Dendritic cell treated with granulocyte-macrophage colony-stimulating factor and Interleukin-4, amounts not matched to agents 40 ng/mL and 50 ng/mL, for 4 days (primary cell): ENCODE data around the gene KIRREL3.

Experiments
- H3K27ac Mint-ChIP-seq: one replicate; pipeline ENCODE4 v1.8.0; 2022; ENCODE audit warnings: mild to moderate bottlenecking, mixed read lengths
- H3K27me3 Mint-ChIP-seq: one replicate; pipeline ENCODE4 v1.8.0; 2022; ENCODE audit warnings: mild to moderate bottlenecking, mixed read lengths
- H3K36me3 Mint-ChIP-seq: one replicate; pipeline ENCODE4 v1.8.0; 2022; ENCODE audit warnings: low read depth, mixed read lengths
- H3K4me1 Mint-ChIP-seq: one replicate; pipeline ENCODE4 v1.8.0; 2022; ENCODE audit warnings: low read depth, mixed read lengths
- H3K4me3 Mint-ChIP-seq: one replicate; pipeline ENCODE4 v1.8.0; 2022; ENCODE audit warnings: mild to moderate bottlenecking, moderate library complexity, mixed read lengths
- H3K9me3 Mint-ChIP-seq: one replicate; pipeline ENCODE4 v1.8.0; 2022; ENCODE audit warnings: mixed read lengths
- intact Hi-C: fragments of 100-400 bp; cut with micrococcal nuclease; formaldehyde crosslinking; loops from one replicate; pipeline ENCODE4 v1.15.0; 2022

Gene KIRREL3

GRCh38 chr11:126898802-126899201, 101.8 kb downstream of the KIRREL3 start:
- no peak overlapping the region for H3K27ac Mint-ChIP-seq
- H3K27me3 Mint-ChIP-seq: no peaks in the 10 kb centered on the region

GRCh38 chr11:126897430-126897829, 103.1 kb downstream of the KIRREL3 start:
- Mint-ChIP-seq H3K36me3 (no peaks in the 10 kb centered on the region), H3K4me3 (no peak overlapping the region), H3K4me1 (no peaks in the 10 kb centered on the region), H3K9me3 (peaks cover 18% of the 10 kb centered on the region), H3K27ac (no peak overlapping the region), H3K27me3 (no peaks in the 10 kb centered on the region)
- intact Hi-C loops: no loop called here

More at GRCh38 chr11:126898802-126899201, 101.8 kb downstream of the KIRREL3 start:
- peaks cover 18% of the 10 kb centered on the region for H3K9me3 Mint-ChIP-seq
- H3K36me3 Mint-ChIP-seq: no peaks in the 10 kb centered on the region
- intact Hi-C loops: no loop called here
- H3K4me1 Mint-ChIP-seq: no peaks in the 10 kb centered on the region
- no peak overlapping the region for H3K4me3 Mint-ChIP-seq

- H3K27me3 Mint-ChIP-seq: no peaks in the 10 kb centered on the region
- intact Hi-C loops: no loop called here
Observed at GRCh38 chr11:126896025-126896424, 104.5 kb downstream of the KIRREL3 start.

GRCh38 chr11:126893796-126894195, 106.8 kb downstream of the KIRREL3 start:
- Mint-ChIP-seq H3K36me3 (no peaks in the 10 kb centered on the region), H3K27ac (no peak overlapping the region)
- intact Hi-C loops: no loop called here

More at GRCh38 chr11:126896025-126896424, 104.5 kb downstream of the KIRREL3 start:
- H3K27ac Mint-ChIP-seq: no peak overlapping the region
- no peak overlapping the region for H3K4me3 Mint-ChIP-seq
- H3K4me1 Mint-ChIP-seq: no peaks in the 10 kb centered on the region
- peaks cover 18% of the 10 kb centered on the region for H3K9me3 Mint-ChIP-seq
- no peaks in the 10 kb centered on the region for H3K36me3 Mint-ChIP-seq

GRCh38 chr11:126892756-126893155, 107.8 kb downstream of the KIRREL3 start:
- intact Hi-C loops: no loop called here

More at GRCh38 chr11:126893796-126894195, 106.8 kb downstream of the KIRREL3 start:
- Mint-ChIP-seq H3K4me3 (no peak overlapping the region), H3K27me3 (no peaks in the 10 kb centered on the region), H3K9me3 (peaks cover 18% of the 10 kb centered on the region), H3K4me1 (no peaks in the 10 kb centered on the region)

GRCh38 chr11:126891556-126892217, 108.9 kb downstream of the KIRREL3 start:
- Mint-ChIP-seq H3K4me1 (no peaks in the 10 kb centered on the region), H3K9me3 (peaks cover 11% of the 10 kb centered on the region), H3K27me3 (no peaks in the 10 kb centered on the region), H3K27ac (no peak overlapping the region), H3K36me3 (no peaks in the 10 kb centered on the region), H3K4me3 (no peak overlapping the region)
- intact Hi-C loops: no loop called here

More at GRCh38 chr11:126892756-126893155, 107.8 kb downstream of the KIRREL3 start:
- Mint-ChIP-seq H3K27me3 (no peaks in the 10 kb centered on the region), H3K27ac (no peak overlapping the region), H3K36me3 (no peaks in the 10 kb centered on the region), H3K9me3 (peaks cover 18% of the 10 kb centered on the region), H3K4me3 (no peak overlapping the region), H3K4me1 (no peaks in the 10 kb centered on the region)

- intact Hi-C loops: no loop called here
- Mint-ChIP-seq H3K27ac (no peak overlapping the region), H3K36me3 (no peaks in the 10 kb centered on the region), H3K4me3 (no peak overlapping the region), H3K9me3 (no peaks in the 10 kb centered on the region), H3K27me3 (no peaks in the 10 kb centered on the region), H3K4me1 (no peaks in the 10 kb centered on the region)
Observed at GRCh38 chr11:126890561-126890960, 110.0 kb downstream of the KIRREL3 start.

GRCh38 chr11:126888115-126888712, 112.4 kb downstream of the KIRREL3 start:
- H3K4me1 Mint-ChIP-seq: no peaks in the 10 kb centered on the region
- no peak overlapping the region for H3K27ac Mint-ChIP-seq
- no peak overlapping the region for H3K4me3 Mint-ChIP-seq
- intact Hi-C loops: no loop called here
- no peaks in the 10 kb centered on the region for H3K36me3 Mint-ChIP-seq
- no peaks in the 10 kb centered on the region for H3K27me3 Mint-ChIP-seq
- no peaks in the 10 kb centered on the region for H3K9me3 Mint-ChIP-seq

GRCh38 chr11:126886636-126887035, 113.9 kb downstream of the KIRREL3 start:
- Mint-ChIP-seq H3K9me3 (no peaks in the 10 kb centered on the region), H3K4me1 (no peaks in the 10 kb centered on the region), H3K27ac (no peak overlapping the region), H3K36me3 (no peaks in the 10 kb centered on the region), H3K27me3 (no peaks in the 10 kb centered on the region), H3K4me3 (no peak overlapping the region)
- intact Hi-C loops: no loop called here

GRCh38 chr11:126886085-126886484, 114.5 kb downstream of the KIRREL3 start:
- Mint-ChIP-seq H3K27ac (no peak overlapping the region), H3K4me3 (no peak overlapping the region), H3K27me3 (no peaks in the 10 kb centered on the region), H3K4me1 (no peaks in the 10 kb centered on the region), H3K36me3 (no peaks in the 10 kb centered on the region), H3K9me3 (no peaks in the 10 kb centered on the region)
- intact Hi-C loops: no loop called here

- intact Hi-C loops: no loop called here
- Mint-ChIP-seq H3K27me3 (no peaks in the 10 kb centered on the region), H3K9me3 (no peaks in the 10 kb centered on the region), H3K4me1 (no peaks in the 10 kb centered on the region), H3K27ac (no peak overlapping the region), H3K36me3 (no peaks in the 10 kb centered on the region), H3K4me3 (no peak overlapping the region)
Observed at GRCh38 chr11:126884594-126884993, 116.0 kb downstream of the KIRREL3 start.

- Mint-ChIP-seq H3K4me3 (no peak overlapping the region), H3K27me3 (no peaks in the 10 kb centered on the region), H3K27ac (no peak overlapping the region), H3K4me1 (no peaks in the 10 kb centered on the region), H3K9me3 (no peaks in the 10 kb centered on the region), H3K36me3 (no peaks in the 10 kb centered on the region)
- intact Hi-C loops: no loop called here
Observed at GRCh38 chr11:126884192-126884591, 116.4 kb downstream of the KIRREL3 start.

GRCh38 chr11:126880872-126881271, 119.7 kb downstream of the KIRREL3 start:
- H3K4me3 Mint-ChIP-seq: no peak overlapping the region
- intact Hi-C loops: no loop called here
- no peak overlapping the region for H3K27ac Mint-ChIP-seq
- H3K9me3 Mint-ChIP-seq: no peaks in the 10 kb centered on the region
- H3K4me1 Mint-ChIP-seq: no peaks in the 10 kb centered on the region
- no peaks in the 10 kb centered on the region for H3K36me3 Mint-ChIP-seq
- peaks cover 1% of the 10 kb centered on the region for H3K27me3 Mint-ChIP-seq

GRCh38 chr11:126879516-126879915, 121.1 kb downstream of the KIRREL3 start:
- no peaks in the 10 kb centered on the region for H3K36me3 Mint-ChIP-seq
- peaks cover 1% of the 10 kb centered on the region for H3K27me3 Mint-ChIP-seq
- H3K4me3 Mint-ChIP-seq: no peak overlapping the region
- no peaks in the 10 kb centered on the region for H3K9me3 Mint-ChIP-seq
- H3K4me1 Mint-ChIP-seq: no peaks in the 10 kb centered on the region
- no peak overlapping the region for H3K27ac Mint-ChIP-seq
- intact Hi-C loops: no loop called here
